Stimulated activated CD4-positive, alpha-beta T cell treated with anti-CD3 and anti-CD28 coated beads, Interleukin-1b, Interleukin-23, amount 100 ng/mL, for 4 hours (primary cell): ENCODE results near the gene ALDOB.

Experiments used
- DNase-seq, 2 donors: peaks; one replicate each; pipeline ENCODE4 v3.0.0-alpha.2; 2020; ENCODE audit warnings: low read depth in 2 of 2

The ALDOB gene

GRCh38 chr9:101435601-101436079 lies at the start of gene ALDOB:
ALDOB (minus strand) TSS chr9:101435774; CDS start chr9:101430887, 4,887 bp downstream.
- DNase-seq = no peak

- DNase-seq = no peak
Observed at GRCh38 chr9:101484046-101484445, 48.5 kb upstream of the ALDOB start.

DNA sequence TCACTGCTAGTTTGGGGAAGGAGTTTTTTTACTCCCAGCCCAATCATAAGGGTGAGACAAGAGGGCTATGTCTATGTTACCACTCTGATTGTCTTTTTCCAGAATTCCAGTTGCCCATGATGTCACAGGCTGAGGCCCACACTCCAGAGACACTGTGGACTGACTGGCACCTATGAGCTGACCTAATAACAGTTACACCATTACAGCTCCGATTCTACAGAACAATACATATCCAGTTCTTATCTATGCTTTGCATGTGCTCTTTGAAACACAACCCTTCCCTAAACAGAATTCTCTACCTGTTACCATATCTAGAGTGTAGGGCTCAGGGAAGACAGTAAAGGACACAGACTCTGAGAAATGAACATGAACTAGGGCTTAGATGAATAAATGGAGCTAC lies 45.7 kb upstream of the ALDOB start:
- no peak for DNase-seq

DNA sequence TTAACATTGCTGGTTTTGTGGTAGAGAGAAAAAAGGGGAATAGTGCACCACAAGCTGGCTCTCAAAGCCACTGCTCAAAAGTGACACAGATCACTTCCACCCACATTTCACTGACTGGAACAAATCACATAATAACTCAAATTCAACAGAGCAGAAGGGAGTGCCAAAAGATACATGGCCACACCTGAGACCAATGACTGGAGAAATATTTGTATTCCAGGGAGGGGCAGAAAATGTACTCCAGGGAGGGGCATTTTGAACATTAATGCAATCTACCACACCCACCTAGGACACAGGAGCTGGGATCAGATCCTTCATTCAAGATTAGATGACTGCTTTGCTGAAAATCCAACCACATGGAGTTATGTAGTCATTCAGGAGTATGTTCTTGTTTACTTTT lies 44.8 kb upstream of the ALDOB start:
- no peak for DNase-seq

DNA sequence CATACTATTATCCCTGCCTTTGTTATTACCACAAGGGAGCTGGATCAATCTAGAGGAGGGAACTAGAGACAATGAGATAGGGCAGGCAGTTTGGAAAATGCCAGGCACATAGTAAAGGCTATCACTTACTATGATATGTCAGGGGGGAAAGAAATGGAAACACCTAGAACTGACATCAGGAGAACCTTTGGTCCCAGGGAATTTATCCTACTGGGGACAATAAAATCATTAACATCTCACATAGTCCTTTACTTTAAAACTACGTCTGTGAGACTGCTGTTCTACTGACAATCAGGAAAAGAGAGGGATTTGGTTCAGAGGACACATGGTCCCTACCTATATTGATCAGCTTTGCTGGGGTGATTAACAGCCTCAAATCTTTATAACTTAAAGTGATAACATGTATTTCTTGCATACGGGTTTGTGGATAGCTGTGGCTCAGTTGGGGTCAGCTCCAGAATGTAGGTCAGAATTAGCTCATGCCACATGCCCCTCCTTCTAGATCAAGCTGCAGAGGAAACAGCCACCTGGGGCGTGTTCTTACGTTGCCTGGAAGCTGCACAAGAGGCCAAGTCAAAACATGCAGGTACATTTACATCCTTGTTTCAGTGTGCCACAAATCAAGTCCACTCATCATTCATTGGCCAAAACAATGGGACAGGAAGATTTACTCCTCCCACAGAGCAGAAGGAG lies 43.9 kb upstream of the ALDOB start:
- no peak for DNase-seq

GRCh38 chr9:101478906-101479305 lies 43.3 kb upstream of the ALDOB start:
- no peak for DNase-seq

DNA sequence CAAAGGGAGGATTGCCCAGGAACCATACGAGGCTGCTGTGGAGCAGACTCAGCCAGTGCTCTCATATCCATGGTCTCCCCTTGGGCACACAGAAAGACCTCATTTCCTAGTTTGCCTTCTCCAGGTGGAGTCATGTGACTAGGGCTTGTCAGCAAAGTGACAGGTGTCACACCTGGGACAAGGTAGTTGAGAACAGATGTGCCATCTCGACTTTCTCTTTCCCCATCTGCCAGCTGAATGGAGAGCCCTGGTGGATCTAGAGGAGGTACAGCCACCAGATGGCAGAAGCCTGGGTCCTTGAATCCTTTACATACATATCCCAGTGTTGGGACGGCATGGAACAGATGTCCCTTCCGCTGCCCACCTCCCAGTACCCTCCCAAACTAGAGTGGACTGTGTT lies 42.9 kb upstream of the ALDOB start:
- DNase-seq = no peak

DNA sequence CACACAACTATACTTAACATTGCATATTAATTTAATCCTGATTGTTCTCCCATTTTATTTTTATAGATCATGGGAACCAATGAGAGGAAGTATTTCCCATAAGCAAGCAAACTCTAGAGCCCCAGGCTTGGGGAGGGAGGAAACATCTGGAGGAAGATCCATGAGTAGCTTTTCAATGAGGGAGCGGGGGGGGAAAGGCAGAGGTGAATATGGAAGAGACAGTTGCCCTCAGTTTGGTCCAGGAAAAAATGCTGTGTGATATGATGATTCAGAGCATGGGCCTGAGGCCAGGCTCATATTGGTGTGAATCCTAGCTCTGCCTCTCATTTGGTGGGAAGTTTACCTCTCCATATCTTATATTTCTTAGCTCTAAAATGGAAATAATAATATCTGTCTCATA lies 42.2 kb upstream of the ALDOB start:
- no peak for DNase-seq

DNA sequence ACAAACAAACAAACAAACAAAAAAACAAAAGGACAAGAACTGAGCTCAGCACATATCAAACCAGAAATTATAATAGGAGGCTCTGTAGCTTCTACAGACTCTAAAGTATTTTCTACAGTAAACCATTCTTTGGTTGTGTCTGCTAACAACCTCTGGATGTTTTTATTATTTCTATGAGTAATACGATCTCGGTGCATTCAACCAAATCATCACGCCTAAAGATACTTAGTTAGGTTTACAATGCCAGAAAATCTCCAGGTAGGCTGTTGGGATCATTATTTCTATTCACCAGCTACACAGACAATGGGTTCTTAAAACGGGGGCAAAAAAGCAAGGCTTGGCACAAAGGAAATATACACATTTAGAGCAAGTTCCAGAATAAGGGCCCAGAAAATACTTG lies 41.6 kb upstream of the ALDOB start:
- DNase-seq = no peak

GRCh38 chr9:101476576-101477208 lies 41.1 kb upstream of the ALDOB start:
- no peak for DNase-seq

DNA sequence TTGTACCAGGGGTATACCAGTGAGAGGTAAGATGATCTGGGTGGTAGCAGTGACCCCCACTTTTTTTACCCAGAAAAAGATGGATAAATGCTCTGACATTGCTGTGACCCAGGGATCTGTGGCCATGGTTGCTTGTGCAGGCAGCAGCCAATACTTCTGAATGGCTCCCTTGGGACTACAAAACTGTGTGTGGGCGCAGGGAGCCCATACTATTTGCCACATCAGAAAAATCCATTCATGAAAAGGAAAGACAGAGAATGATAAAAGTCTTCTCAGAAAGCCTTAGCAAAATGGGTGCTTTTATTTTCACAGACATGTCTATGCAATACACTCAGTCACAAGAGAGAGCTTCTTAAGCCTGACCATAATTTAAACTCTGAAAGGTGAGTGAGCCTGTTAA lies 37.3 kb upstream of the ALDOB start:
- DNase-seq = no peak

- no peak for DNase-seq
Observed at GRCh38 chr9:101470929-101471328, 35.4 kb upstream of the ALDOB start.

GRCh38 chr9:101470021-101470420 lies 34.4 kb upstream of the ALDOB start:
- no peak for DNase-seq

- DNase-seq = no peak
Observed at GRCh38 chr9:101469026-101469425, 33.5 kb upstream of the ALDOB start.

- no peak for DNase-seq
Observed at GRCh38 chr9:101468116-101468515, 32.5 kb upstream of the ALDOB start.

DNA sequence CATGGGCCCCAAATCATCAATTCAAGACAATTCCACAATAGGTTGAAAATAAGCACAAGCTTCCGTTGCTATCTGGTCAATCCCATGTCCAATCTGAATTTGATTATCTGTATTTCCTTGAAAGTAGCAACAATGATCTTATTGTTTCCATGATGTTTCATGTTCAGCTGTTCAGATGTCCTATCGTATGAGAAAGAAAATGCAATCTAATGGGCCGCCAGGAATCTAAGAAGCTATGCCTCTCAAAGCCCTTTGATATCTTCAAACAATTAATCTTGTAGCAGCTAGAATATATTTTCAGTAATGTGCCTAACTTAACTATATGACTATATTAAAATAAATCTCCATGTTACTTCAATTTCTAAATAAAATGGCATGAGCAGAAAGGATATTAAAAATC lies 32.1 kb upstream of the ALDOB start:
- DNase-seq = no peak

GRCh38 chr9:101466863-101467262 lies 31.3 kb upstream of the ALDOB start:
- no peak for DNase-seq

- no peak for DNase-seq
Observed at GRCh38 chr9:101465326-101465915, 29.8 kb upstream of the ALDOB start.

DNA sequence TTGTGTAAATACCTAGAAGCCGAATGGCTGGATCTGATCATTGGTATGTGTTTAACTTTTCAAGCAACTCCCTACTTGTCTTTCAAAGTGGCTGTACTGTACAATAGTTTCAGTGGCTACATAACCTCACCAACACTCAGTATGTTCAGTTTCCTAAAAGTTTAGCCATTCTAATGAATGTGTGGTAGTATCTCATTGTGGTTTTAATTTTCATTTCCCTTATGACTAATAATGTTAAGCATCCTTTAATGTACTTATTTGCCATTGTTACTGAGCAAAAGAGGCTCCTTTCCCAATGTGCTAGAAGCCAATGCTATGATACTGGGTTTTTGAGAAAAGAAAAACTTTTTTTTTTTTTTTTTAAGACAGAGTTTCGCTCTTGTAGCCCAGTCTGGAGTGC lies 27.8 kb upstream of the ALDOB start:
- DNase-seq = no peak

DNA sequence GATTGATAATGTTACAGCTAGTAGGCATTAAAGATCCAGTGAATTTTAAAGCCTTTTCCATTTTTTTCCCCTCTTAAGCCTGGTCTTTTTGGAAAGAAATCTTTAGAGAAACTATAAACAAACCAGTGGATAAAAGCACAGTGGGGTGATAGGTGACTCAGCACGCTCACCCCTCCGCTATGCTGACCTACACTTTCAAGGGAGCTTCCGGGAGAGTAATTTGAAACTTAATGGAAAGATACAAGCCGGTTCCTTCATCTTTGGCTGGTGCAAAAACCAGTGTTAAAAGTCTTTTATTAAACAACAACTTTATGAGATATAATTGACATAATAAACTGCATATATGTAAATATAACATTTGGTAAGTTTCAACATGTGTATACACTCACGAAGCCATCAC lies 27.0 kb upstream of the ALDOB start:
- no peak for DNase-seq

DNA sequence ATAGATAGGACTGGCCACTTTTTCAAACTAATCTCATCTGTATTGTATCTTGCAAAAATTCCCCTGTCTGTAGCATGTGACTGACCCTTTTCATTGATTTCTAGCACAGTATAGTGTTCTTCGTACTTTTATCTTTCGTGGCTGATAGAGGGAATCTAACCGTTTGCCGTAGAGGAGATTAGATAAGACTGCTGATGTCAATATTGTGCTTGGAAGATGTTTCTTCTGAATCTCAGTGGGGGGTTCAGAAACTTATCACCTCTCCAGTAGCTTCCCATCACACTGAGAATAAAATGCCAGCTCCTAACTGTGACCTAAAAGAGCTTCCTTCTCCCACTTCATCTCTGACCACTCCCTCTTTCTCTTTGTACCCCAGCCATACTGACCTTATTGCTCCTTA lies 25.4 kb upstream of the ALDOB start:
- DNase-seq = no peak

- no peak for DNase-seq
Observed at GRCh38 chr9:101458963-101459631, 23.5 kb upstream of the ALDOB start.

GRCh38 chr9:101457003-101457402 lies 21.4 kb upstream of the ALDOB start:
- DNase-seq = no peak
